ENCODE data around the gene LMAN1.

Gene LMAN1

GRCh38 chr18:59286341-59286740 is 72.7 kb downstream of the LMAN1 start:
- Histone ChIP-seq H4K91ac (ENCODE audit: low read depth, low read length) (no peak overlapping the region), H3K27me3 (ENCODE audit: insufficient read depth, low read length) (peaks cover 6% of the 10 kb centered on the region), H4K12ac (ENCODE audit: low read depth, low read length) (no peak overlapping the region), H2BK12ac (ENCODE audit: low read length) (no peak overlapping the region), H3K14ac (ENCODE audit: low read length) (no peak overlapping the region), H2AK5ac (ENCODE audit: low read length) (no peak overlapping the region), H3K79me1 (ENCODE audit: low read length) (no peaks in the 10 kb centered on the region), H3K79me2 (ENCODE audit: control insufficient read depth, insufficient read depth, low read length, poor library complexity) (no peaks in the 10 kb centered on the region), H3K9me3 (ENCODE audit: insufficient read depth, low read depth, low read length) (no peaks in the 10 kb centered on the region), H3K36me3 (ENCODE audit: control insufficient read depth in 1 of 2, insufficient read depth in 2 of 2, low read length in 2 of 2) (no peaks in the 10 kb centered on the region), H2AFZ (ENCODE audit: insufficient read depth, low read length, poor library complexity) (no peak overlapping the region), H3K4me2 (ENCODE audit: low read length) (no peak overlapping the region), H3K9ac (ENCODE audit: low read length) (no peak overlapping the region), H3K4ac (ENCODE audit: low read depth, low read length) (no peak overlapping the region), H3K23ac (ENCODE audit: low read length) (no peak overlapping the region), H3K4me1 (ENCODE audit: control insufficient read depth in 1 of 2, insufficient read depth in 2 of 2, low read length in 2 of 2) (no peaks in the 10 kb centered on the region), H2BK5ac (ENCODE audit: low read depth, low read length, poor library complexity) (no peak overlapping the region), H3K27ac (ENCODE audit: low read depth, low read length) (no peak overlapping the region), H3K18ac (ENCODE audit: low read length) (no peak overlapping the region), H4K8ac (ENCODE audit: low read depth, low read length) (no peak overlapping the region), H2BK120ac (ENCODE audit: insufficient read depth, low read length, poor library complexity) (no peak overlapping the region), H3K4me3 (ENCODE audit: low read depth, low read length) (no peak overlapping the region)
- DNase-seq = no peak
- no CpG with 5 or more reads among the region's 6 CpGs for WGBS (ENCODE audit: extremely low coverage, insufficient coverage, insufficient read length)

GRCh38 chr18:59282341-59282740 is 76.7 kb downstream of the LMAN1 start:
- Histone ChIP-seq H3K27ac (ENCODE audit: low read depth, low read length) (no peak overlapping the region), H2BK120ac (ENCODE audit: insufficient read depth, low read length, poor library complexity) (no peak overlapping the region), H4K91ac (ENCODE audit: low read depth, low read length) (no peak overlapping the region), H3K14ac (ENCODE audit: low read length) (no peak overlapping the region), H3K4me2 (ENCODE audit: low read length) (no peak overlapping the region), H2BK5ac (ENCODE audit: low read depth, low read length, poor library complexity) (no peak overlapping the region), H3K4me1 (ENCODE audit: control insufficient read depth in 1 of 2, insufficient read depth in 2 of 2, low read length in 2 of 2) (no peaks in the 10 kb centered on the region), H3K4me3 (ENCODE audit: low read depth, low read length) (no peak overlapping the region), H3K23ac (ENCODE audit: low read length) (no peak overlapping the region), H3K18ac (ENCODE audit: low read length) (no peak overlapping the region), H3K79me2 (ENCODE audit: control insufficient read depth, insufficient read depth, low read length, poor library complexity) (no peaks in the 10 kb centered on the region), H3K9me3 (ENCODE audit: insufficient read depth, low read depth, low read length) (no peaks in the 10 kb centered on the region), H3K4ac (ENCODE audit: low read depth, low read length) (no peak overlapping the region), H4K12ac (ENCODE audit: low read depth, low read length) (no peak overlapping the region), H2AK5ac (ENCODE audit: low read length) (no peak overlapping the region), H3K9ac (ENCODE audit: low read length) (no peak overlapping the region), H2BK12ac (ENCODE audit: low read length) (no peak overlapping the region), H3K36me3 (ENCODE audit: control insufficient read depth in 1 of 2, insufficient read depth in 2 of 2, low read length in 2 of 2) (no peaks in the 10 kb centered on the region), H3K79me1 (ENCODE audit: low read length) (no peaks in the 10 kb centered on the region), H3K27me3 (ENCODE audit: insufficient read depth, low read length) (peaks cover 15% of the 10 kb centered on the region), H4K8ac (ENCODE audit: low read depth, low read length) (no peak overlapping the region), H2AFZ (ENCODE audit: insufficient read depth, low read length, poor library complexity) (no peak overlapping the region)
- no peak for DNase-seq
- no CpG with 5 or more reads among the region's 11 CpGs for WGBS (ENCODE audit: extremely low coverage, insufficient coverage, insufficient read length)

GRCh38 chr18:59279722-59280121 is 79.3 kb downstream of the LMAN1 start:
- Histone ChIP-seq H3K9me3 (ENCODE audit: insufficient read depth, low read depth, low read length) (no peaks in the 10 kb centered on the region), H3K79me1 (ENCODE audit: low read length) (no peaks in the 10 kb centered on the region), H3K14ac (ENCODE audit: low read length) (no peak overlapping the region), H3K27ac (ENCODE audit: low read depth, low read length) (no peak overlapping the region), H2BK12ac (ENCODE audit: low read length) (no peak overlapping the region), H4K8ac (ENCODE audit: low read depth, low read length) (no peak overlapping the region), H3K4me3 (ENCODE audit: low read depth, low read length) (no peak overlapping the region), H3K36me3 (ENCODE audit: control insufficient read depth in 1 of 2, insufficient read depth in 2 of 2, low read length in 2 of 2) (no peaks in the 10 kb centered on the region), H2AFZ (ENCODE audit: insufficient read depth, low read length, poor library complexity) (no peak overlapping the region), H4K12ac (ENCODE audit: low read depth, low read length) (no peak overlapping the region), H3K18ac (ENCODE audit: low read length) (no peak overlapping the region), H3K27me3 (ENCODE audit: insufficient read depth, low read length) (peaks cover 33% of the 10 kb centered on the region), H3K23ac (ENCODE audit: low read length) (no peak overlapping the region), H2BK5ac (ENCODE audit: low read depth, low read length, poor library complexity) (no peak overlapping the region), H2BK120ac (ENCODE audit: insufficient read depth, low read length, poor library complexity) (no peak overlapping the region), H4K91ac (ENCODE audit: low read depth, low read length) (no peak overlapping the region), H3K79me2 (ENCODE audit: control insufficient read depth, insufficient read depth, low read length, poor library complexity) (no peaks in the 10 kb centered on the region), H3K4me2 (ENCODE audit: low read length) (no peak overlapping the region), H3K4me1 (ENCODE audit: control insufficient read depth in 1 of 2, insufficient read depth in 2 of 2, low read length in 2 of 2) (no peaks in the 10 kb centered on the region), H3K9ac (ENCODE audit: low read length) (no peak overlapping the region), H3K4ac (ENCODE audit: low read depth, low read length) (no peak overlapping the region), H2AK5ac (ENCODE audit: low read length) (no peak overlapping the region)
- DNase-seq = no peak
- WGBS (ENCODE audit: extremely low coverage, insufficient coverage, insufficient read length) = no CpG with 5 or more reads among the region's 1 CpG

GRCh38 chr18:59279193-59279592 is 79.9 kb downstream of the LMAN1 start:
- no peak overlapping the region for H3K4ac ChIP-seq (ENCODE audit: low read depth, low read length)
- no peak overlapping the region for H3K18ac ChIP-seq (ENCODE audit: low read length)
- no peak overlapping the region for H4K12ac ChIP-seq (ENCODE audit: low read depth, low read length)
- no peak overlapping the region for H2BK12ac ChIP-seq (ENCODE audit: low read length)
- no peak overlapping the region for H2BK120ac ChIP-seq (ENCODE audit: insufficient read depth, low read length, poor library complexity)
- DNase-seq = no peak
- no peak overlapping the region for H4K91ac ChIP-seq (ENCODE audit: low read depth, low read length)
- no peaks in the 10 kb centered on the region for H3K36me3 ChIP-seq (ENCODE audit: control insufficient read depth in 1 of 2, insufficient read depth in 2 of 2, low read length in 2 of 2)
- no peaks in the 10 kb centered on the region for H3K79me2 ChIP-seq (ENCODE audit: control insufficient read depth, insufficient read depth, low read length, poor library complexity)
- no peak overlapping the region for H2AFZ ChIP-seq (ENCODE audit: insufficient read depth, low read length, poor library complexity)
- H3K9ac ChIP-seq (ENCODE audit: low read length) = no peak overlapping the region
- no peak overlapping the region for H4K8ac ChIP-seq (ENCODE audit: low read depth, low read length)
- H3K4me1 ChIP-seq (ENCODE audit: control insufficient read depth in 1 of 2, insufficient read depth in 2 of 2, low read length in 2 of 2) = no peaks in the 10 kb centered on the region
- H3K14ac ChIP-seq (ENCODE audit: low read length) = no peak overlapping the region
- no peaks in the 10 kb centered on the region for H3K79me1 ChIP-seq (ENCODE audit: low read length)
- H3K23ac ChIP-seq (ENCODE audit: low read length) = no peak overlapping the region
- H2AK5ac ChIP-seq (ENCODE audit: low read length) = no peak overlapping the region
- WGBS (ENCODE audit: extremely low coverage, insufficient coverage, insufficient read length) = no CpG with 5 or more reads among the region's 3 CpGs
- no peak overlapping the region for H3K27ac ChIP-seq (ENCODE audit: low read depth, low read length)
- no peak overlapping the region for H2BK5ac ChIP-seq (ENCODE audit: low read depth, low read length, poor library complexity)
- peaks cover 38% of the 10 kb centered on the region for H3K27me3 ChIP-seq (ENCODE audit: insufficient read depth, low read length)
- H3K4me3 ChIP-seq (ENCODE audit: low read depth, low read length) = no peak overlapping the region
- H3K9me3 ChIP-seq (ENCODE audit: insufficient read depth, low read depth, low read length) = no peaks in the 10 kb centered on the region
- H3K4me2 ChIP-seq (ENCODE audit: low read length) = no peak overlapping the region
